Transverse colon (tissue), 4 donors: ENCODE data around the gene SWSAP1. TPM values are rescaled to one million over a fixed set of nuclear protein-coding genes. Genes with fewer than 3 reads are reported as not detected.

Source experiments
- DNase-seq: peaks from one replicate; pipeline ENCODE4 v3.0.0-alpha.2; 2019
- H3K27ac ChIP-seq, 4 donors: fragments of 200-600 bp; sonication (generic); 2 replicates each; pipeline ENCODE4 v1.5.1; 2016 to 2018; ENCODE audit warnings: inconsistent platforms in 4 of 4
- H3K27me3 ChIP-seq: fragments of 200-600 bp; sonication (generic); 2 replicates; pipeline ENCODE4 v1.5.1; 2017; ENCODE audit warnings: inconsistent platforms
- H3K36me3 ChIP-seq, 4 donors: fragments of 200-600 bp; sonication (generic); 2 replicates each; pipeline ENCODE4 v1.5.1; 2017 to 2019; ENCODE audit warnings: inconsistent platforms in 4 of 4
- H3K4me1 ChIP-seq, 4 donors: fragments of 200-600 bp; sonication (generic); 2 replicates each; pipeline ENCODE4 v1.5.1; 2017 to 2020; ENCODE audit warnings: inconsistent platforms in 4 of 4
- H3K4me3 ChIP-seq, 4 donors: fragments of 200-600 bp; sonication (generic); 1 replicate in 1 of 4; 2 replicates in 3 of 4; pipeline versions ENCODE4 v1.5.1 to v1.6.1; 2017 to 2019; ENCODE audit warnings: inconsistent platforms in 4 of 4
- H3K9me3 ChIP-seq, 2 donors: fragments of 200-600 bp; sonication (generic); 2 replicates each; pipeline ENCODE4 v1.5.1; 2017 to 2019; ENCODE audit warnings: inconsistent platforms in 2 of 2
- EP300 ChIP-seq: sonication (generic); formaldehyde crosslinking; IDR thresholded peaks from one replicate; pipeline ENCODE4 v1.6.1; 2017; ENCODE audit warnings: antibody characterized with exemption, low read depth
- POLR2A ChIP-seq: fragments of 450-650 bp; IDR thresholded peaks from one replicate; pipeline ENCODE4 v1.6.1; 2016; ENCODE audit warnings: antibody characterized with exemption, mild to moderate bottlenecking, moderate library complexity
- POLR2AphosphoS5 ChIP-seq, 3 donors: sonication (generic); formaldehyde crosslinking; IDR thresholded peaks; one replicate each; pipeline ENCODE4 v1.6.1; 2016; ENCODE audit warnings: antibody characterized with exemption in 3 of 3
- WGBS, 2 donors: methylation state at CpG; one replicate each; pipeline ENCODE4 v1.1.5; 2018; ENCODE audit warnings: low coverage in 1 of 2; 5-methylcytosine and 5-hydroxymethylcytosine counted together
- in situ Hi-C, 4 donors: fragments of 200-750 bp; cut with MboI; loops; one replicate each; pipeline versions ENCODE4 v1.15.0 to v1.15.1; 2017; ENCODE audit warnings: low sequenced_read_pairs in 3 of 4, low pct_ligation_motif_present in 1 of 4, low pct_unique_long_range_greater_than_20kb in 1 of 4
- intact Hi-C: fragments of 100-400 bp; cut with DNase I; formaldehyde crosslinking; loops from one replicate; pipeline ENCODE4 v1.15.1; 2023; ENCODE audit warnings: low total_unique reads
- total RNA-seq, 4 donors: library from RNA; depleted of rRNA; stranded (reverse); fragments of >200 nt; gene quantifications; one replicate each; pipeline ENCODE4 v1.1.0, GENCODE V29; 2016
- TF ChIP-seq, protein P1 (sequence below), 5 experiments: fragments of 200-600 bp in 3 of 5; fragments of 450-650 bp in 2 of 5; sonication (generic) in 3 of 5; IDR thresholded peaks; 1 replicate in 2 of 5; 2 replicates in 3 of 5; pipeline ENCODE4 v1.5.1; 2016 to 2017; ENCODE audit warnings: antibody characterized with exemption in 5 of 5, inconsistent platforms in 3 of 5, mild to moderate bottlenecking in 2 of 5, moderate library complexity in 1 of 5

SWSAP1 gene
- total RNA-seq, 4 donors from 2014 or later = 2.1 to 11.1 (median 2.6) TPM

DNA sequence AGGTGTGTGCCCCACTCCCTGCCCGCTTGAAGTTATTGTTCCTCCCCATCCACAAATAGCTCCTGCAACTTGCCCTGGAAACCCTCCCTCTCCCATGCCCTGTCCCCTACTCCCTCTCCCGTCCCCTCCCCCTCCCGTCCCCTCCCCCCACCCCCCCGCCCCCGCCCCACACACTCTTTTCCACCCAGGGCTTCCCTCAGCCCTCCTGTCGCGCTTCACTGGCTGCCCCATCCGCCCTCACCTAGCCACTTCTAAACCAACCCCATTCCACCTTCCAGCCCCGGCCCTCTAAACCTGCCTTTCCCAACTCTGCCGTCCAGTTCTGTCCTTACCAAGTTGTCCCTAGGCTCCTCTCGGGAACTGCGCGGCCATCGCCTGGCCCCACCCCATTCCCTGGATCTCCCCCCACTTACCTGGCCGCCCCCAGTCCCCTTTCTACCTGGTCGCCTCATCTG is 43.7 kb downstream of the SWSAP1 start:
- H3K27me3 ChIP-seq = peaks cover 67% of the 10 kb centered on the region
- H3K4me3 ChIP-seq = peak overlapping the region in 3 of 4 donors; percentile 36 to 50 (median 40)
- H3K9me3 ChIP-seq = no peaks in the 10 kb centered on the region
- TF ChIP-seq POLR2A (no peak), EP300 (no peak), POLR2AphosphoS5 (IDR thresholded peaks at IDR 0.05) (no peak)
- TF ChIP-seq, protein P1, sequence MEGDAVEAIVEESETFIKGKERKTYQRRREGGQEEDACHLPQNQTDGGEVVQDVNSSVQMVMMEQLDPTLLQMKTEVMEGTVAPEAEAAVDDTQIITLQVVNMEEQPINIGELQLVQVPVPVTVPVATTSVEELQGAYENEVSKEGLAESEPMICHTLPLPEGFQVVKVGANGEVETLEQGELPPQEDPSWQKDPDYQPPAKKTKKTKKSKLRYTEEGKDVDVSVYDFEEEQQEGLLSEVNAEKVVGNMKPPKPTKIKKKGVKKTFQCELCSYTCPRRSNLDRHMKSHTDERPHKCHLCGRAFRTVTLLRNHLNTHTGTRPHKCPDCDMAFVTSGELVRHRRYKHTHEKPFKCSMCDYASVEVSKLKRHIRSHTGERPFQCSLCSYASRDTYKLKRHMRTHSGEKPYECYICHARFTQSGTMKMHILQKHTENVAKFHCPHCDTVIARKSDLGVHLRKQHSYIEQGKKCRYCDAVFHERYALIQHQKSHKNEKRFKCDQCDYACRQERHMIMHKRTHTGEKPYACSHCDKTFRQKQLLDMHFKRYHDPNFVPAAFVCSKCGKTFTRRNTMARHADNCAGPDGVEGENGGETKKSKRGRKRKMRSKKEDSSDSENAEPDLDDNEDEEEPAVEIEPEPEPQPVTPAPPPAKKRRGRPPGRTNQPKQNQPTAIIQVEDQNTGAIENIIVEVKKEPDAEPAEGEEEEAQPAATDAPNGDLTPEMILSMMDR (IDR thresholded peaks at IDR 0.05) = no peak
- H3K27ac ChIP-seq = no peak overlapping the region
- H3K36me3 ChIP-seq = no peaks in the 10 kb centered on the region
- in situ Hi-C loops = no loop called here
- DNase-seq = no peak
- intact Hi-C loops = no loop called here
- 0 to 6% methylated on average over 6 to 13 of the region's 16 CpGs for whole genome bisulfite sequencing, 2 donors
- peaks cover 10 to 47% (median 29%) of the 10 kb centered on the region in 4 donors for H3K4me1 ChIP-seq

DNA sequence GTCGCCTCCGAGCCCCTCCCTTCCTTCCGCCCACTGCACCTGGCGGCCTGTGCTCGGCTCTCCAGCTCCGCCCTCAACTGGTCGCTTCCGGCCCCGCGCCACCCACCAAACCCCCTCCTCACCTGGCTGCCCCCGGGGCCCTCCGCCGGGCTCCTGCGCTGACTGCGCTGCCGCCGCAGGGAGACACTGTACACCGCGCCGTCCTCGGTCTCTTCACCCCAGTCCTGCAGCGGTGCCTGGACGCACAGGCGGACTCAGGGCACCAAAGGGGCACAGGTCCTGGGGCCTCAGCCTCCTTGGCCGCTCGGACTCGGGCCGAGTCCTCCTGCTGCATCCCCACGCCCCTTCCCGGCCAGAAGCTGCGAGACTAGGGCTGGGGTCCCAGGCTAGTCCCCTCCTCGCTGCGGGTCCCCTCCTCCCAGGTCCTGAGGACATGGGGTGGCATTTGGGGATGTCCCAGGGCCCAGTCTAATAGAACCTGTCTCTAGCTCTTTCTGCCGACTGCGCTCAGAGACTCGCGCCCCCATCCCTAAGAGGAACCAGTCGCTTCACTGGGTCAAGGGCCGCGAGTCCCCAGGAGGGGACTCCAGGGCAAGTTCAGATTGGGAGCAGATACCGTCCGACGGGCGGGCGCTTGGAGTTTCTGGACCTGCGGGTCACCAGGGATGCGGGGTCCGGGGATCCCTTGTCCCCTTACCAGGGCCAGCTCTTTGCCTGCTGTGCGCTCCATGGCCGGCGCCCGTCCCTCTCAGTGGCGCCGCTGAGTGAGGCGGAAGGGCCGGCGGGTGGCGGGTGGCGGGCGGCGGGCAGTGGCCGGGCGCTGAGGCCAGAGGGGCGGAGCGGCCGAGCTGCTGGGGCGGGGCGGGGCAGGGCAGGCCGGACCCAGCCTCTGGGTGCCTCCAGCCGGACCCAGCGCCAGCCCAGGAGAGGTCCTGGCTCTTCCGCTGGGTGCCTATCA is 44.4 kb downstream of the SWSAP1 start, which contains the start of gene RGL3:
Gene RGL3 (minus strand): TSS at position 766 of the 958 bp plus-strand sequence. CDS start 36 bp downstream, at position 730.
- H3K27ac ChIP-seq = peak within 1 kb of the TSS; percentile 25 to 53 (median 38)
- no peaks in the 10 kb centered on the region for H3K36me3 ChIP-seq
- H3K27me3 ChIP-seq = peaks cover 74% of the 10 kb centered on the region
- intact Hi-C loops (no loop called here), in situ Hi-C loops (no loop called here)
- WGBS, 2 donors = 3 to 7% methylated on average over 3 to 49 of the region's 72 CpGs
- H3K4me1 ChIP-seq = peaks cover 10 to 49% (median 29%) of the 10 kb centered on the region in 4 donors
- no peaks in the 10 kb centered on the region for H3K9me3 ChIP-seq
- peak; percentile 51 for DNase-seq
- H3K4me3 ChIP-seq = peak within 1 kb of the TSS in 3 of 4 donors; percentile 36 to 50 (median 40)
- TF ChIP-seq, protein P1 (IDR thresholded peaks at IDR 0.05) = no peak
- TF ChIP-seq POLR2AphosphoS5 (IDR thresholded peaks at IDR 0.05) (peak in 1 of 3 donors; percentile 33), POLR2A (no peak), EP300 (no peak)

DNA sequence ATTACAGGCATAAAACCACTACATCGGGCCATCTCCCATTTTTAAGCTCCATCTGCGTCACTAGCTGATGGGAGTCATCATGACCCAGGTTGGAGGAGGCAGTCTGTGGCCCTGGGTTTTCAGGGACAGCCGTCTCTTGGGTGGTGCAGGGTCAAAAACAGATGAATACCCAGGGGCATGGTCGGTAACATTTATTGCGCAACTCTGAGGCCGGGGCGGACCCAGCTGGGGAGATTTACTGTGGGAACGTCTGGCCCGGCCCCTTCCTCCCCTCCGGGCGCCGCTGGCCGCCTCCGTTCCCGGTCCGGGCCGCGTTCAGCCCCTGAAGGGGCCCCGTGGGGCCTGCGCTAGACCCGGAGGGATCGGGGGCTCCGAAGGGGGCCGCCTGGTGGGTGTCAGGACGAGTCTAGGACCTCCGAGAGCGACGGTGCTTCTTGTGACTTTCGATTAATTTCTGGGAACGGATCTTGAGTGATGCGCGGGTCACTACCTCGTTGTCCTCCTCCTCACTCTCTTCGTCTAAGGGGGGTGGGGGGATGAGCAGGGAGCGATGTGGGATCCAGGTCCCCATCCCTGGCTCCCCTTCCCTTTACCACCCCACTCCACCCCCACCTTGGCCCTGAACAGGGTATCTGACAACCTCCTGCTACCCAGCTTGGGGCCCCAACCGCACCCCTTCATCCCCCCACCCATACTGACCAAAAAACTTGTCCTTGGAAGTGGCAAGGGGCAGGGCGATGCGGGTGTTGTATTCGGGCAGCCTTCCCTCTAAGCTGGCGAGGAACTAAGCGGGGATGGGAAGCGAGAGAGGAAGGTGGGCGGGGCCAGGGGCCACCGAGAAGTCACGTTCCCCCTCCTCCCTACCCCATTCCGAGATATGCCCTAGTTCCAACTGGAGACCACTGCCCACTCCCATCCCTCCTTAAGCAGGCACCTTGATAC is 46.2 kb downstream of the SWSAP1 start:
- H3K36me3 ChIP-seq = no peaks in the 10 kb centered on the region
- intact Hi-C loops (no loop called here), in situ Hi-C loops (no loop called here)
- no peaks in the 10 kb centered on the region for H3K9me3 ChIP-seq
- peaks cover 10 to 49% (median 29%) of the 10 kb centered on the region in 4 donors for H3K4me1 ChIP-seq
- no peak for DNase-seq
- 7 to 8% methylated on average over 3 to 40 of the region's 46 CpGs for WGBS, 2 donors
- H3K27ac ChIP-seq = peak overlapping the region in 2 of 4 donors; percentile 1 to 8
- TF ChIP-seq EP300 = no peak
- no peak for TF ChIP-seq POLR2AphosphoS5 (IDR thresholded peaks at IDR 0.05)
- peak overlapping the region in 2 of 4 donors; percentile 13 to 39 for H3K4me3 ChIP-seq
- peaks cover 79% of the 10 kb centered on the region for H3K27me3 ChIP-seq

DNA sequence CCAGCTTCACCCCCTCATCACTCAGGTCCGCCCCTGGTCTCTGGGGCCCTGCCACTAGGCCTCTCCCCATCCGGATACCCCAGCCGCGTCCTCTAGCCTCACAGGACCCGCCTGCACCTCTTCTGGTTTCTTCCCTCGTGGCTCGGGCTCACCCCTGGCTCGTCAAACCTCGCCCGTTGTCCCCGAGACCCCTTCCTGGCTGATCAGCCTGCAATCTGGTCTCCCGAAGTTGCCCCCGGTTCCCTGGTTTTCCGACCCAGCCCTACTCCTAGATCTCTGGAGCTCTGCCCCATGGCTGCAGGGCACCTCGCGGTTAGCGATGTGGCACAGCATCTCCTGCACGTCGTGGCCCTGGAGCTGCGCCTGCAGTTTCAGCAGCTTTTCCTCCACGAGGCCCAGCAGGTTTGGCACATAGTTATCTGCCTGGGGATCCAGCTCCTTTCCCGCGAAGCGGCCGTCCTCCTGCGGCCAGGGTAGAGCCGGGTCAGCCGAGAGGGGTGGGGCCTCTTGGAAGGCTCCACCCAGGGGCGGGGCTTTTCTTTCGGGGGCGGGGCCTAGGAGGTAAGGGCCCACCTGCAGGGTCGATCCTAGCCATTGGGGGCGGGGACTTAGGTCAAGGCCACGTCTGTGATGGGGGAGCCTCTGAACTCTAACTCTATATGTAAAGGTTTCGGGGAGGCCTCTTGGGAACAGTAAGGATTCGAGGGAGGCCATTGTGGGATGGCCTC is 47.1 kb downstream of the SWSAP1 start:
- Histone ChIP-seq H3K4me1 (peaks cover 10 to 49% (median 29%) of the 10 kb centered on the region in 4 donors), H3K27me3 (peaks cover 75% of the 10 kb centered on the region), H3K27ac (peak overlapping the region in 3 of 4 donors; percentile 1 to 34 (median 32)), H3K36me3 (no peaks in the 10 kb centered on the region), H3K9me3 (no peaks in the 10 kb centered on the region), H3K4me3 (peak overlapping the region in 2 of 4 donors; percentile 25 to 39)
- no peak for TF ChIP-seq EP300
- TF ChIP-seq POLR2AphosphoS5 (IDR thresholded peaks at IDR 0.05) = no peak
- TF ChIP-seq, protein P1 (IDR thresholded peaks at IDR 0.05) = no peak
- no peak for TF ChIP-seq POLR2A
- DNase-seq = peak; percentile 63
- intact Hi-C loops = no loop called here
- in situ Hi-C loops = no loop called here
- 28% methylated on average over 25 of the region's 36 CpGs; no CpG with 5 or more reads in 1 of the 2 donors for WGBS, 2 donors
